HG03097 (cell line): ENCODE measurements around the gene PSMB5.

Experiments
- ATAC-seq: cut with Tn5 transposase; IDR thresholded peaks from one replicate; pipeline ENCODE4 v1.9.1; 2021; ENCODE audit not compliant: unreplicated experiment, low FRiP score

Gene PSMB5

GRCh38 chr14:23045419-23046357 lies 11.0 kb upstream of the PSMB5 start:
- no peak for ATAC-seq

GRCh38 chr14:23044840-23045239 lies 10.1 kb upstream of the PSMB5 start:
- no peak for ATAC-seq

GRCh38 chr14:23043754-23044153 lies 9.1 kb upstream of the PSMB5 start:
- ATAC-seq, result no peak

- ATAC-seq, result no peak
Measured at GRCh38 chr14:23043145-23043544, 8.4 kb upstream of the PSMB5 start.

- ATAC-seq, result no peak
Measured at GRCh38 chr14:23042162-23042965, 7.7 kb upstream of the PSMB5 start, which contains the start of gene PSMB11. TSS of gene PSMB11 (plus strand) at chr14:23042212. CDS start at chr14:23042226, 14 bp downstream.

GRCh38 chr14:23041729-23042128 lies 7.0 kb upstream of the PSMB5 start:
- no peak for ATAC-seq

GRCh38 chr14:23040100-23040499 lies 5.4 kb upstream of the PSMB5 start:
- ATAC-seq, result no peak

- no peak for ATAC-seq
Measured at GRCh38 chr14:23035303-23036144, 824 bp upstream of the PSMB5 start.

GRCh38 chr14:23033801-23034497 lies 751 bp downstream of the PSMB5 start:
- ATAC-seq, result no peak

- ATAC-seq, result no peak
Measured at GRCh38 chr14:23033251-23033727, 1.4 kb downstream of the PSMB5 start.

GRCh38 chr14:23030936-23031335 lies 3.8 kb downstream of the PSMB5 start:
- no peak for ATAC-seq

GRCh38 chr14:23028799-23029198 lies 5.9 kb downstream of the PSMB5 start:
- no peak for ATAC-seq

GRCh38 chr14:23025151-23025814 lies 9.4 kb downstream of the PSMB5 start:
- ATAC-seq, result no peak

- ATAC-seq, result no peak
Measured at GRCh38 chr14:23024612-23025075, 10.1 kb downstream of the PSMB5 start.

GRCh38 chr14:23023795-23024152 lies 10.9 kb downstream of the PSMB5 start:
- ATAC-seq, result no peak

- no peak for ATAC-seq
Measured at GRCh38 chr14:23023022-23023794, 11.5 kb downstream of the PSMB5 start.

GRCh38 chr14:23021889-23022442 lies 12.7 kb downstream of the PSMB5 start:
- ATAC-seq, result no peak

- no peak for ATAC-seq
Measured at GRCh38 chr14:23021434-23021833, 13.3 kb downstream of the PSMB5 start.
